DOHH2 (cell line): Measurements from ENCODE around the gene UBR3.

Source experiments
- H3F3A ChIP-seq: fragments of 200-600 bp; sonication (generic), shearing (Covaris generic); 2 replicates; pipeline ENCODE4 v1.6.0; 2016; ENCODE audit warnings: antibody characterized with exemption, mild to moderate bottlenecking; ENCODE audit not compliant: control insufficient read depth, insufficient read depth
- H3K27ac ChIP-seq: fragments of 200-600 bp; sonication (generic); 2 replicates; pipeline ENCODE4 v1.5.1; 2014; ENCODE audit warnings: low read depth, mild to moderate bottlenecking, low read length, moderate library complexity
- H3K27me3 ChIP-seq: fragments of 200-600 bp; sonication (generic); 2 replicates; pipeline ENCODE4 v1.6.1; 2014; ENCODE audit warnings: mild to moderate bottlenecking, low read length, mixed read lengths; ENCODE audit not compliant: control insufficient read depth
- H3K36me3 ChIP-seq: fragments of 200-600 bp; sonication (generic); 2 replicates; pipeline ENCODE4 v1.6.1; 2014; ENCODE audit warnings: mild to moderate bottlenecking, low read length, moderate library complexity, mixed read lengths; ENCODE audit not compliant: control insufficient read depth
- H3K4me1 ChIP-seq: fragments of 200-600 bp; sonication (generic); 2 replicates; pipeline ENCODE4 v1.6.1; 2014; ENCODE audit warnings: mild to moderate bottlenecking, low read length, mixed read lengths; ENCODE audit not compliant: control insufficient read depth
- H3K4me2 ChIP-seq: fragments of 200-600 bp; sonication (generic); 2 replicates; pipeline ENCODE4 v1.6.0; 2014; ENCODE audit warnings: mild to moderate bottlenecking, low read length, moderate library complexity
- H3K4me3 ChIP-seq: fragments of 200-600 bp; sonication (generic); 2 replicates; pipeline ENCODE4 v1.5.1; 2014; ENCODE audit warnings: mild to moderate bottlenecking, low read length, mixed read lengths
- H3K79me2 ChIP-seq: fragments of 200-600 bp; sonication (generic); 2 replicates; pipeline ENCODE4 v1.6.1; 2014; ENCODE audit warnings: mild to moderate bottlenecking, low read length, mixed read lengths; ENCODE audit not compliant: control insufficient read depth
- H3K9me2 ChIP-seq: fragments of 200-600 bp; sonication (generic); replicated peaks from 2 replicates; pipeline ENCODE4 v1.6.1; 2014; ENCODE audit warnings: mild to moderate bottlenecking, low read length, mixed read lengths; ENCODE audit not compliant: control insufficient read depth
- H3K9me3 ChIP-seq: fragments of 200-600 bp; sonication (generic); 2 replicates; pipeline ENCODE4 v1.6.1; 2014; ENCODE audit warnings: antibody characterized with exemption, low read length, mixed read lengths; ENCODE audit not compliant: control insufficient read depth, insufficient read depth
- H4K20me1 ChIP-seq: fragments of 200-600 bp; sonication (generic); 2 replicates; pipeline ENCODE4 v1.6.0; 2014; ENCODE audit warnings: low read depth, mild to moderate bottlenecking, antibody characterized with exemption, low read length, moderate library complexity; ENCODE audit not compliant: control insufficient read depth, insufficient read depth
- CTCF ChIP-seq: fragments of 200-600 bp; sonication (generic); IDR thresholded peaks from one replicate; pipeline ENCODE4 v1.5.1; 2014; ENCODE audit warnings: antibody characterized with exemption, mild to moderate bottlenecking, low read depth, low read length; ENCODE audit not compliant: poor library complexity, severe bottlenecking
- EZH2phosphoT487 ChIP-seq: fragments of 200-600 bp; sonication (generic); IDR thresholded peaks from 2 replicates; pipeline ENCODE4 v1.6.1; 2017; ENCODE audit warnings: borderline replicate concordance, mild to moderate bottlenecking, antibody characterized with exemption, low read length, moderate library complexity, mixed read lengths

UBR3 gene

GRCh38 chr2:169961911-169962310 lies 134.7 kb downstream of the UBR3 start:
- H3K4me2 ChIP-seq = no peak overlapping the region
- H3K36me3 ChIP-seq = peaks cover 6% of the 10 kb centered on the region
- no peaks in the 10 kb centered on the region for H3K4me1 ChIP-seq
- H3K9me3 ChIP-seq = no peaks in the 10 kb centered on the region
- no peaks in the 10 kb centered on the region for H4K20me1 ChIP-seq
- TF ChIP-seq CTCF = no peak
- TF ChIP-seq EZH2phosphoT487 = no peak
- H3K9me2 ChIP-seq = no peaks in the 10 kb centered on the region
- H3K4me3 ChIP-seq = no peak overlapping the region
- H3F3A ChIP-seq = no peaks in the 10 kb centered on the region
- no peaks in the 10 kb centered on the region for H3K79me2 ChIP-seq
- no peak overlapping the region for H3K27ac ChIP-seq
- H3K27me3 ChIP-seq = no peaks in the 10 kb centered on the region

GRCh38 chr2:169963786-169964185 lies 136.5 kb downstream of the UBR3 start:
- Histone ChIP-seq H3K4me3 (no peak overlapping the region), H3K9me2 (no peaks in the 10 kb centered on the region), H4K20me1 (no peaks in the 10 kb centered on the region), H3K9me3 (no peaks in the 10 kb centered on the region), H3F3A (no peaks in the 10 kb centered on the region), H3K79me2 (no peaks in the 10 kb centered on the region), H3K4me2 (no peak overlapping the region), H3K27ac (no peak overlapping the region), H3K4me1 (no peaks in the 10 kb centered on the region), H3K27me3 (no peaks in the 10 kb centered on the region), H3K36me3 (peaks cover 5% of the 10 kb centered on the region; the same call in 1 of the 2 replicates)
- TF ChIP-seq CTCF (no peak), EZH2phosphoT487 (no peak)

GRCh38 chr2:169964740-169965139 lies 137.5 kb downstream of the UBR3 start:
- no peak for TF ChIP-seq CTCF
- Histone ChIP-seq H3K4me1 (no peaks in the 10 kb centered on the region), H3K79me2 (no peaks in the 10 kb centered on the region), H3K9me2 (no peaks in the 10 kb centered on the region), H3K27me3 (no peaks in the 10 kb centered on the region), H4K20me1 (no peaks in the 10 kb centered on the region), H3K4me3 (no peak overlapping the region), H3K36me3 (peaks cover 6% of the 10 kb centered on the region; the same call in 1 of the 2 replicates), H3F3A (no peaks in the 10 kb centered on the region), H3K27ac (no peak overlapping the region), H3K4me2 (no peak overlapping the region), H3K9me3 (no peaks in the 10 kb centered on the region)

GRCh38 chr2:169965495-169965894 lies 138.2 kb downstream of the UBR3 start:
- Histone ChIP-seq H3K36me3 (peaks cover 6% of the 10 kb centered on the region; the same call in 1 of the 2 replicates), H4K20me1 (no peaks in the 10 kb centered on the region), H3K4me3 (no peak overlapping the region), H3K27me3 (no peaks in the 10 kb centered on the region), H3K79me2 (no peaks in the 10 kb centered on the region), H3K4me2 (no peak overlapping the region), H3K9me3 (no peaks in the 10 kb centered on the region), H3F3A (no peaks in the 10 kb centered on the region), H3K9me2 (no peaks in the 10 kb centered on the region), H3K27ac (no peak overlapping the region), H3K4me1 (no peaks in the 10 kb centered on the region)
- TF ChIP-seq EZH2phosphoT487 = no peak
- TF ChIP-seq CTCF = no peak
